ENCODE data around the gene RBM4B. TPM values are rescaled to one million over a fixed set of nuclear protein-coding genes. Genes with fewer than 3 reads are reported as not detected.

RBM4B gene
- total RNA-seq, 4 donors from 2014 or later, result 7.8 to 13.9 (median 11.2) TPM

- no peak for TF ChIP-seq CTCF (IDR thresholded peaks at IDR 0.05)
- no peak for ATAC-seq (ENCODE audit: low FRiP score)
- DNase-seq (ENCODE audit: low spot score), result no peak
Observed at GRCh38 chr11:66692446-66692845, 14.8 kb upstream of the RBM4B start.

DNA sequence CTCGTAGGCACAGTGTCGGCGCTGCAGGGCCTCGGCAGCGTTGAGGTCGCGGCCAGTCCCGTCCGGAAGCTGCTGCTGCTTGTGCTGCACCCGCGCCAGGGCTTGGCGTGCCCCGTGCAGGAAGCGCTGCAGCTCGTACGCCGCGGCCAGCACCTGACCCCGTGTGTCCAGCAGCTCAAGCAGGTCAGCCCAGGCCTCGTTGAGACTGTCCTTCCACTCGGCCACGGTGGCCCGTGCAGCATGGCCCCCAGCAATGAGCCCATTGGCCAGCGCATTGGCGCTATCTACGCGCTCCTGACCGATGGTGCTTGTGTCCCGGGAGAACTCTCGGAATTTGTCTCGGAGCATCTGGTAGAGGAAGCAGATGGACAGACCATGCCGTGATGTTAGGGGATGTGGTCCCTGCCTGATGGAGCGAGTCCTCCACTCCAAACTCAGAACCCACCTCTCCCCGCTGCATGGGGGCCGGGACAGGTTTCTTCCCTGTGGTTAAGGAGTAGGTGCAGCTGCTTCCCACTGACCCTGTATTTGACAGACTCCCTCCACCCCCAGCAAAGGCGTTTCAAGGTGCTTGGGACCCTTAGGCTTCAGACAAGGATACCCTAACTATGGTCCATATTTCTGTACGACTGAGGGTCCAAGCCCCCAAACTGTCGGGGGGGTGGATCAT, 13.8 kb upstream of the RBM4B start:
- TF ChIP-seq CTCF (IDR thresholded peaks at IDR 0.05), result no peak
- ATAC-seq (ENCODE audit: low FRiP score), result no peak
- DNase-seq (ENCODE audit: low spot score), result no peak

DNA sequence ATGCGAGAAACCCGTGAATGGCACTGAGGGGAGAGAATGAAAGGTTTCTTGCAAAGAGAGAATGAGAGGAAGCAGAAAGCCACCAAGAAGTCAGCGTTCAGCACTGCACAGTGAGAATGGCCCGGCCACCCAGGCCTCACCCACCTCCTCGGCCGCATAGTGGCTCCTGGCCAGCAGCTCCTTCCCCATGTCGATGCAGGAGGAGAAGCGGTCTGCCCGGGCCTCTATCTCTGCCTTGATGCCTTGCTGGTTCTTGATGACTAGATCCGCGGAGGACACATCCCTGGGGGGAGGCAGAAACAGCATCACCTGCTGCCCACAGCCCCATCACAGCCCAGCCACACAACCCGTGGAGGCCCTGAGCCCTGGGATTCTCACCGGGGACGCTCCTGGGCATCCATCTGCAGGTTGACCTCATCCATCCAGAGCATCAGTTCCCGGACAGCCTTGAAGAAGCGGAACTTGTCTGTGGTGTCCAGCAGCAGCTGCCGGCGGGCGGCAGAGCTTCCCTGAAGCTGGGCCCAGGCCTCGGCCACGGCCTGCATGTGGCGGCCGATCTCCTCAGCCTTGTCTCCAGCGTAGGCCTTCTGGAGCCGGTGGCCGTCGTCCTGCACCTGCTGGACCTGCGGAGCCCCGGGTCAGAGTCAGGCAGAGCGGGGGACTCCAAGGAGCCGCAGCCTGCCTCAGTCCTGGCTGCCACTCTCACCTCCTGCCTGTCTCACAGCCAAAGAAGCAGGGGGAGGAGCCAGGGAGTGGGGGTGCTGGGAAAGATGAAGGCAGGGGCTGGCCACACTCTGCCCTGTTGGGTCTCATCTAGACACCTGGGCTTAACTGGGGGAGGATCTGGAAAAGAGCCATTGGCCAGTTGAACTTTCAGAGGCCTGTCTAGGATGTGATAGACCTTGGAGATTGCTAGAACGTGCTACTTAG, 12.2 kb upstream of the RBM4B start:
- ATAC-seq (ENCODE audit: low FRiP score), result no peak
- no peak for TF ChIP-seq CTCF (IDR thresholded peaks at IDR 0.05)
- no peak for DNase-seq (ENCODE audit: low spot score)

- no peak for DNase-seq (ENCODE audit: low spot score)
- no peak for ATAC-seq (ENCODE audit: low FRiP score)
- TF ChIP-seq CTCF (IDR thresholded peaks at IDR 0.05), result no peak
Observed at GRCh38 chr11:66688561-66689534, 11.2 kb upstream of the RBM4B start.

DNA sequence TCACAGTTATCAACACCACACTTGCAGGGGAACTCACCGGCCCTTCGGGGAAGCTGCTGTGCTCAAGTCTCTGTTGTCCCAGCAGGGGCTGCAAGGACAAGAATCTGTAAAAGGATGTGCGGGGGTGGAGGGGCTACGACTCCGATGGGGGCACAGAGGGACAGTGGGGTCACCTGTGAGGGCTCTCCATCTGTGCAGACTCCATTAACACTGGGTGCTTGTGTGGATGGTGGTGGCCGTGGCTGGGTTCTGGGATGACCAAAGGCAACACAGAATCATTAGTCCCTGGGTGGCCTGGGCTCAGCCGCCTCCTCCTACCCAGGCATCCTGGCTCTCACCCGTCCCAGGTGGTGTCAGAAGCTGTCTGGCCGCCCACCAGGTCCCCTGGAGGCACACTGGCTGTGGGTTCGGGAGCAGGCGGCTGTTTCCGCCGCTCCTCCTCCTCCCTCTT, 10.2 kb upstream of the RBM4B start:
- no peak for DNase-seq (ENCODE audit: low spot score)
- no peak for ATAC-seq (ENCODE audit: low FRiP score)
- no peak for TF ChIP-seq CTCF (IDR thresholded peaks at IDR 0.05)

All from omental fat pad (tissue), 4 donors.